Astrocyte of the spinal cord (primary cell): Measurements from ENCODE around the gene CFAP58.

Experiments
- DNase-seq: peaks from one replicate; pipeline ENCODE4 v3.0.0; 2011; ENCODE audit warnings: low read depth, low spot score
- H3K4me3 ChIP-seq: 2 replicates; pipeline ENCODE4 v1.5.1; 2011; ENCODE audit warnings: low read depth, mild to moderate bottlenecking, low read length, moderate library complexity
- in situ Hi-C: cut with HindIII; loops from 2 replicates; pipeline ENCODE4 v1.10.0; 2017; ENCODE audit warnings: low sequenced_read_pairs
- TF ChIP-seq, protein P1 (sequence below): IDR thresholded peaks from 2 replicates; pipeline ENCODE4 v1.5.1; 2012; ENCODE audit warnings: low read depth, mild to moderate bottlenecking, low read length, inconsistent platforms

CFAP58 gene

DNA sequence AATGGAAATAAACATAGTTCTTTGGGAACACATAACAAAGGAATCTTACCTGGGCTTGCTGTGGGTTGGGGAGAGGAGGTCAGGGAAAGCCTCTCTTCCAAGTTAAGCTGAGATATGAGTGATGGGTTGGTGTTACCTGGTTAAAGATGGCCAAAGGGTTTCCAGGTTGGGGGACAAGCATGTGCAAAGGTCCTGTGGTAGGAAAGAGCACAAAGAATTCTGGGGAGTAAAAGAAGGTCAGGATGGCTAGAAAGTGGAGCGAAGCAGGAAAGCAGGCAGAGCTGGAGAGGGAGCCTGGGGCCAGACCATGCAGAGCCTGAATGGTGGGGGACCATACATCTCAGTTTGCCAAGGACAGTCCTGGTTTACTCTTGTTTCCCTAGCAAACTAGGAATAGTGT lies 133.2 kb downstream of the CFAP58 start:
- in situ Hi-C loops = no loop called here
- TF ChIP-seq, protein P1, sequence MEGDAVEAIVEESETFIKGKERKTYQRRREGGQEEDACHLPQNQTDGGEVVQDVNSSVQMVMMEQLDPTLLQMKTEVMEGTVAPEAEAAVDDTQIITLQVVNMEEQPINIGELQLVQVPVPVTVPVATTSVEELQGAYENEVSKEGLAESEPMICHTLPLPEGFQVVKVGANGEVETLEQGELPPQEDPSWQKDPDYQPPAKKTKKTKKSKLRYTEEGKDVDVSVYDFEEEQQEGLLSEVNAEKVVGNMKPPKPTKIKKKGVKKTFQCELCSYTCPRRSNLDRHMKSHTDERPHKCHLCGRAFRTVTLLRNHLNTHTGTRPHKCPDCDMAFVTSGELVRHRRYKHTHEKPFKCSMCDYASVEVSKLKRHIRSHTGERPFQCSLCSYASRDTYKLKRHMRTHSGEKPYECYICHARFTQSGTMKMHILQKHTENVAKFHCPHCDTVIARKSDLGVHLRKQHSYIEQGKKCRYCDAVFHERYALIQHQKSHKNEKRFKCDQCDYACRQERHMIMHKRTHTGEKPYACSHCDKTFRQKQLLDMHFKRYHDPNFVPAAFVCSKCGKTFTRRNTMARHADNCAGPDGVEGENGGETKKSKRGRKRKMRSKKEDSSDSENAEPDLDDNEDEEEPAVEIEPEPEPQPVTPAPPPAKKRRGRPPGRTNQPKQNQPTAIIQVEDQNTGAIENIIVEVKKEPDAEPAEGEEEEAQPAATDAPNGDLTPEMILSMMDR = no peak
- DNase-seq = no peak
- H3K4me3 ChIP-seq = no peak overlapping the region

DNA sequence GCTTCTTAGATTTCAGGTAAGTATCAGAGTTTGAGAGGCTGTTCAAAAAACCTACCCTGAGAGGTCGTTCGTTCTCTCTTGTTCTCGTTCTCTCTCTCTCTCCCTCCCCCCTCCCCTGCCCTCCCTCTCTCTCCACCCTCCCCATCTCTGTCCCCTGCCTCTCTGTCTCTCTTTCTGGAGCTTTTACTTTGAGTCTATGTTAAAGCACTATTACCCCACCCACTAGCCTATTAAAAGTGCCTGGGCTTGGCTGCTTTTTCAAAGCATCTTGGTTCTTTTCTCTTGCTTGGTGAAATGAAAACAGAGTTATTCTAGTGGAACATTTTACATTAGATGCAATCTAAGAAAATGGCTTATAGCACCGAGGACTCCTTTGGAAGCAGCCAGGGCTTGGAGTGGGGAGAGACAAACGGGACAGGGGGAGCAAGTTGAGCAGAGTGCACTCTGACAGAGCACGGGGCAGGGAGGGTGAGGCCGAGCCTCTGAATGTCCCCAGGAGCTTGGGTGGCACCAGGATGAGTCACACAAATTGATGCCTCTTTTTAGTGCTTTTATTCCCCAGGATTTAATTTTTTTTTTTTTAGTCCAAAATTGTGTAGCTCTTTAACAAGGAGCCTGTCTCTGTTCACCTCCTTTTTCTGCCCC lies 134.3 kb downstream of the CFAP58 start:
- no peak for DNase-seq
- TF ChIP-seq, protein P1 = no peak
- in situ Hi-C loops = no loop called here
- no peak overlapping the region for H3K4me3 ChIP-seq

DNA sequence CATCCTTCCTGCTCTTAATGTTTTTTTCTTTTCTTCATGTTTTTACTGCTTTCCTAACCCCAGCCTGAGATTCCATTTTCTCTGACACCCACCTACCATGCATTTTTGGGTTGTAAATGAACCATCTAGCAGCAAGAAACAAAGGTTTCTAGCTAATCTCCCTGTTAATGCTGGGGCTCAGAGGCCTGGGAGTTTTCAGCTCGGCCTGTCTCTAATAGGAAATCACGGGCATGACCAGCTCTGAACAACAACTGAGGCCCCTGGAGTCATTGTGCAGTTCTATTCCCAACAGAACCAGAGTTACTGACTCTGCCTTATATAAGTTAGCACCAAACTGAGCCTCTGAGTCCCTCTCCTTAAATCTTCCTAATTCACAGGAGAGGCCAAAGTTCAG lies 134.8 kb downstream of the CFAP58 start:
- in situ Hi-C loops = no loop called here
- no peak overlapping the region for H3K4me3 ChIP-seq
- TF ChIP-seq, protein P1 = no peak
- no peak for DNase-seq

DNA sequence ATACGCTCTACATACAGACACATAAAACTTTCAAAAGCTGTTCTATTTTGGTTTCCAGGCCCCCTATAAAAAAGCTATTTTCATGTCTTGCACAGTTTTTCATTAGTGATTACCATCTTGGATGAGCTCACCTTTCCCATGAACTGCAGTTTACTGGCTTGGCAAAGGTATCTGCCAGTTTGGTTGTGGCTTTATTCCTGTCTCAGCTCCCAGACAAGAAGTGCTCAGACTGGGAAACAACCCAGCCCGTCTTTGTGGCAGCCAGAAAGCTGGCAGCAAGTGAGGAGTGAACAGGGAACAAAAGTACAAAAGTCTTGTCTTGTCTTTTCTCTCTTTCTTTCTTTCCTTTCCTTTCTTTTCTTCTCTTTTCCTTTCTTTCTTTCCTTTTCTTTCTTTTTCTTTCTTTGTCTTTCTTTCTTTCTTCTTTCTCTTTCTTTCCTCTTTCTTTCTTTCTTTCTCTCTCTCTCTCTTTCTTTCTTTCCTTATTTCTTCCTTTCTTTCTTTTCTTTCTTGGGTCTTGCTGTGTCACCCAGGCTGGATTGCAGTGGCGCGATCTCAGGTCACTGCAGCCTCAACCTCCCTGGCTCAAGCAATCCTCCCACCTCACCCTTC lies 138.8 kb downstream of the CFAP58 start:
- TF ChIP-seq, protein P1 = no peak
- DNase-seq = no peak
- no peak overlapping the region for H3K4me3 ChIP-seq
- in situ Hi-C loops = no loop called here

DNA sequence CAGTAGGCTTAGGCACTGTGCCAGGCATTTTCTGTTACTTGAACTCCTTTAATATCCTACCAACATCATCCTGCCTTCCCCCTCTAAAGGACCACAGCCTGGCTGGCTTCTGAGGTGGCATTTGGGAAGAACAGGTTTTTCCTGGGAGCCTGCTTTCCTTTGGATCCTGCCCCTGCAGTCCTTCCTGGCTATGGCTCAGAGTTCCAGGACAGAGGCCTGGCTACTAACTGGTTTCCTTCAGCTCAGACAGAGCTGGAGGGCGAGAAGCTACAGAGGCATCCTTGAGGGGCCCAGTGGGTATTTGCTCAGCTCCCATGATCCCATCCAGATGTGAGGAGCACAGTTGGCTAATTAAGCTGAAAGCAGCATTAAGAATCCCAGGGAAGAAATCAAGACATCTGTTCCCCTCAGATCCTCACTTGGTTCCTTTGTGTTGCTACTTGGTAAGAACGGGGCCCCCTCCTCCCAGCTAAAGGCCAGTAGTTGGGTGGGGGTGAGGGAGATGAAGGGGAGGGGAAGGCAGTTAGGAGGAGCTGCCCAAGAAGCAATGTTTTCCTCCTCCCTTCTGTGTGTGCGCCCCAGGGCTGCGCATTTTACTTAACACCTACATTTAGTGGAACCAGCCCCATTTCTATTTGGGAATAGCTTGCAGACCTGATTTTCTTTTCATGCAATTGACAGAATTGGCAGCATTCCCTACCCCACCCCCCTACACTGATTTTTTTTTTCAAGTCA lies 144.9 kb downstream of the CFAP58 start:
- in situ Hi-C loops = no loop called here
- TF ChIP-seq, protein P1 = no peak
- DNase-seq = no peak
- H3K4me3 ChIP-seq = no peak overlapping the region

DNA sequence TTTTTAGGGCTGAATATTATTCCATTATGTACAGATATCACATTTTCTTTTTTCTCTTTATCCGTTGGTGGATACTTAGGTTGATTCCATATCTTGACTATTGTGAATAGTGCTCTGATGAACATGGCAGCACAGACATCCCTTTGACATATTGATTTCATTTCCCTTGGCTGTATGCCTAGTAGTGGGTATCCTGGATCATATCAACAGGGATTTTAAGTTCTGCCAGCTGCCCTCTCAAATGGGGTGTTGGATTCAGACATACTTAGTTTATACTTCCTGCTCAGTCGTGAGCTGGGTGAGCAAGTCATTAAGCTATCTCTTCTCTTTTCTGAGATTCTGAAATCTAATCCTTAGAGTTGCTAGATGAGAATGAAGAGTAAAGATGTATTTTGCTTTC lies 147.8 kb downstream of the CFAP58 start:
- no peak for DNase-seq
- no peak overlapping the region for H3K4me3 ChIP-seq
- TF ChIP-seq, protein P1 = no peak
- in situ Hi-C loops = no loop called here
